Measurements from ENCODE around the gene RAB43.

GRCh38 chr3:129106866-129107565 lies 14.6 kb downstream of the RAB43 start:
- TF ChIP-seq PATZ1 (CRISPR knock-in tag; IDR thresholded peaks at IDR 0.05; ENCODE audit: borderline replicate concordance) (no peak), RARB (CRISPR knock-in tag; IDR thresholded peaks at IDR 0.05) (no peak), TOX (CRISPR knock-in tag; IDR thresholded peaks at IDR 0.05; ENCODE audit: borderline replicate concordance) (no peak), SNAI2 (CRISPR knock-in tag; IDR thresholded peaks at IDR 0.05) (no peak), TCF4 (CRISPR knock-in tag; IDR thresholded peaks at IDR 0.05; ENCODE audit: borderline replicate concordance) (no peak), GLIS3 (CRISPR knock-in tag; IDR thresholded peaks at IDR 0.05) (no peak), ISL1 (CRISPR knock-in tag; IDR thresholded peaks at IDR 0.05) (no peak)

Measured in SK-N-SH treated with all-trans-retinoic acid at 6 μM for 48 hours (cell line).